Measurements from ENCODE around the gene VENTX.
"Not testable (repeated sequence)": the region's sequence is repeated elsewhere in the genome, so short reads cannot be mapped to it uniquely, and the experiment has no call there.

VENTX gene

DNA sequence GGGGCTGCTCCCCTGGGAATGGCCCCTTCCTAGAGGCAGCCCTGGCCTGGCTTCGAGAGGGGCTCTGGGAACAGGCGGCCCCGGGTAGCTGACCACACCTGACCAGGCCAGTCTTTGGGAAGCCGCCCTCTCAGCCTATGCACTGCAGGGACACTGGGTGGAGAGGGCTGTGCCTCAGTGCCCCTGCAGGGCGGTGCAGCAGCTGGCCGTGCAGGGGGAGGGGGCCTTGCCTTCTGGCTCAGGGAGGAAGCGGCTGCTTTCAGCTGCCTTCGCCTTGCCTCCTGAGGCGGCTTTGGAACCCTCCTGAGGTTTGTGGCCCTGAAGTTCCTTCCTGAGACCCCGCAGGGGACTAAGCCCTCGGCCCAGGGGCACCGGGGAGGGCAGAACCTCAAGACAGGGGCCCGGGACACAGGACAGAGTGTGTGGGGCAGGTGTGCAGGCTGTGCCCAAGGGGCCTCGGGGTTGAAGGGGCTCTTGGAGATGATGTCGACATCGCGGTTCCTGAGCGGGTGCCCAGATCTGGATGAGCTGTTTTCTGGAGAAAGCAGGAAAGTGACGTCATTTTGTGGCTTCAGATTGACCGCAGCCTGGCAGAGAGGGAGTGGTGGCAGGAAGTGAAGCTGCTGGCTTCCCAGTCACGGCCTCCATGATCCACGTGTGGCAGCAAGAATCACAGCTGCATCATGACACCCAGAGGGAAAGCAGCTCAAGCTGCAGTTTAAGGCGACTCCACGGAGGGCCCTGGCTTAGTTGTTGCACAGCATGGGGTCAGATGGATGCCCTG lies 21.4 kb downstream of the VENTX start:
- Histone ChIP-seq H3K9ac (ENCODE audit: insufficient read length) (no peak overlapping the region), H3K36me3 (ENCODE audit: insufficient read depth, low read length) (no peaks in the 10 kb centered on the region), H3K9me3 (ENCODE audit: low read depth, low read length) (no peaks in the 10 kb centered on the region), H3K27ac (0 out of 2 replicates have a peak overlapping the region, but pooled peaks have one; percentile 57), H3K4me3 (peak overlapping the region; percentile 42; the same call in 1 of the 2 replicates)
- peak; percentile 64 for DNase-seq (ENCODE audit: low read depth, low spot score)
- TF ChIP-seq EZH2 (IDR thresholded peaks at IDR 0.05) (no peak), POLR2AphosphoS5 (IDR thresholded peaks at IDR 0.05; ENCODE audit: borderline replicate concordance, low read depth, low read length) (0 out of 2 replicates have a peak, but pooled peaks have one; percentile 15), FOXP2 (optimal IDR thresholded peaks at IDR 0.05; ENCODE audit: control extremely low read depth, extremely low read length, insufficient read depth) (peak; percentile 60)

DNA sequence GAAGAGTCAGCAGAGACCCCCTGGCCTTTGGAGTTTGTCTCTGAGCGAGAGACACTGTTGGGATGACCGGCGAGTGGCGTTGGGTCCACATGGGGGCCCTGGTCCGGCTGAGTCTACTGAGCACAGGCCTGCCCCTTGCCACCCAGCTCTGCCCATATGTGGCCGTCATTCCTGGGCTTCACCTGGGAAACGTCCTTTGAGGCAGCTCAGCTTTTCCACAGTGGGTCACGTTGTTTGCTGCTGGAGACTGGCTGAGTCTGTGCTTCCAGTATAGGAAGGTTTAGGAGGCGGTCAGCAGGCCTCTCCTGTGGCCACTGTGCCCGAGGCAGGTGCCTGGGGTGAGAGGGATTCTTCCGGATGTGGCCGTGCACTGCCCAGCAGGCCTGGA lies 21.9 kb downstream of the VENTX start:
- TF ChIP-seq FOXP2 (optimal IDR thresholded peaks at IDR 0.05; ENCODE audit: control extremely low read depth, extremely low read length, insufficient read depth) (no peak), POLR2AphosphoS5 (IDR thresholded peaks at IDR 0.05; ENCODE audit: borderline replicate concordance, low read depth, low read length) (no peak), EZH2 (IDR thresholded peaks at IDR 0.05) (no peak)
- DNase-seq (ENCODE audit: low read depth, low spot score): no peak
- Histone ChIP-seq H3K36me3 (ENCODE audit: insufficient read depth, low read length) (no peaks in the 10 kb centered on the region), H3K9ac (ENCODE audit: insufficient read length) (no peak overlapping the region), H3K27ac (no peak overlapping the region), H3K9me3 (ENCODE audit: low read depth, low read length) (no peaks in the 10 kb centered on the region), H3K4me3 (no peak overlapping the region)

DNA sequence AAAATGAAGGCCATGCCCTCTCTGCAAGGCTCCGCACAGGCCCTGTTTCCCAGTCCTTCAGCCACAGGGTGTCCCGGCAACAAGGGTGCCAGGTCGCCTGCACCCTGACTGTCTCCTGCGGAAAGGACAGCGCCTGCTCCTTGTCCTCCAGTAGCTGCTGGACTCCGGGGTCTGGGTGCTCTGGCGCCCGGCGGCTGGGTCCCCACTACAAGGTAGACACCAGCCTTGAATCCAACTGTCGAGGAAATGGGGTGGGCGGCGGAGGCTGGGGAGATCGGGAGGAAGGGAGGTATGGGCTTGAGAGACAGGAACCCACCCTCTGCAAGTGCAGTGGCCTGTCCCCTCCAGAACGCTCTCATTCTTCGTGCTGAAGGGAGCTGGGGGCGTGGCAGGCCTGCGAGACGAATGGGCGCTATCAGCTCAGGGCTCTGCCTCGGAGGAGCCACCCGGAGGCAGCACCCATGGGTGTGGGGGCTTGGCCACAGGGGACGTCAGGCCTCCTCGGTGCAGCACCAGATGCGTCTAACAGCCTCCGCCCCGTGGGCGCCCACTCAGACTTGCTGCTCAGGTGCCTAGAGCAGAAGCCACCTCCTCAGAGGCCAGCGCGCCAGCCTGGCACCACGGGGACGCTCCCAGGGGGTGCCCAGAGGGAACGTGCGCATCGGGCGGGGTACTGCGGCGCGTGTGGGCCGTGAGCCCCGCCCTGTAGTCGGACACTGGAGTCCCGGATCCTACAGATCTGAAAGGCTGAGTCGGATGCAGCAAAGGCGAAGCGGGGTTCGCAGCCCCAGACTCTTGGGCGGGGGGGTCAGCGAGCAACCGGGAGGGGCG lies 23.5 kb downstream of the VENTX start:
- no peak overlapping the region for H3K27ac ChIP-seq
- no peak for DNase-seq (ENCODE audit: low read depth, low spot score)
- H3K4me3 ChIP-seq: peak overlapping the region; percentile 74
- TF ChIP-seq EZH2 (IDR thresholded peaks at IDR 0.05): no peak
- peak overlapping the region; percentile 57 for H3K9ac ChIP-seq (ENCODE audit: insufficient read length)
- no peaks in the 10 kb centered on the region for H3K9me3 ChIP-seq (ENCODE audit: low read depth, low read length)
- no peaks in the 10 kb centered on the region for H3K36me3 ChIP-seq (ENCODE audit: insufficient read depth, low read length)

DNA sequence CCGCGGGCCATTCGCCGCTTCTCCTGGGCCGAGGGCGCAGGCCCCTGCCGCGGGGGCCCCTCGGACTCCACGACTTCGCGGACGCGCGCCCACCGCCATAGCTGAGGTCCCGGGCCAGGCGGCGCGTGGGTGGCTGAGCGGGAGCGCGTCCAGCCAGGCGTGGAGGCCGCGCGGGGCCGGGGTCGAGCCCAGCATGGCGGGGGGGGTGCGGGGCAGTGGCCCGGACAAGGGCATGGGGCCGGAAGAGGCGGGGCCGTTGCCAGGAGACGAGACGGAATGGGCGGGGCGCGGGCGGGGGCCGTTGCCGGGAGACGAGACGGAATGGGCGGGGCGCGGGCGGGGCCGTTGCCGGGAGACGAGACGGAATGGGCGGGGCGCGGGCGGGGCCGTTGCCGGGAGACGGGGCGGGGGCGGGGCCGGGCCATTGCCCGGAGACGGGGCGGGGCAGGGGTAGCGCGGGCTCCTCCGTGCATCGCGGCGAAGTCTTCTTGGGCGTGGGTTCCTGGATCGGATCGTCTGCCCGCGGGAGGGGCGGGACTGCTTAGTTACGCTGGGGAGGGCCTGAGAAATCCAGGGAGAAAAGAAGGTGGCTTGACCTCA lies 24.2 kb downstream of the VENTX start:
- Histone ChIP-seq H3K27ac (no peak overlapping the region), H3K9ac (ENCODE audit: insufficient read length) (peak overlapping the region; percentile 57), H3K4me3 (peak overlapping the region; percentile 74), H3K36me3 (ENCODE audit: insufficient read depth, low read length) (no peaks in the 10 kb centered on the region), H3K9me3 (ENCODE audit: low read depth, low read length) (no peaks in the 10 kb centered on the region)
- TF ChIP-seq EZH2 (IDR thresholded peaks at IDR 0.05) (no peak), POLR2AphosphoS5 (IDR thresholded peaks at IDR 0.05; ENCODE audit: borderline replicate concordance, low read depth, low read length) (no peak), FOXP2 (optimal IDR thresholded peaks at IDR 0.05; ENCODE audit: control extremely low read depth, extremely low read length, insufficient read depth) (no peak)
- DNase-seq (ENCODE audit: low read depth, low spot score): no peak

DNA sequence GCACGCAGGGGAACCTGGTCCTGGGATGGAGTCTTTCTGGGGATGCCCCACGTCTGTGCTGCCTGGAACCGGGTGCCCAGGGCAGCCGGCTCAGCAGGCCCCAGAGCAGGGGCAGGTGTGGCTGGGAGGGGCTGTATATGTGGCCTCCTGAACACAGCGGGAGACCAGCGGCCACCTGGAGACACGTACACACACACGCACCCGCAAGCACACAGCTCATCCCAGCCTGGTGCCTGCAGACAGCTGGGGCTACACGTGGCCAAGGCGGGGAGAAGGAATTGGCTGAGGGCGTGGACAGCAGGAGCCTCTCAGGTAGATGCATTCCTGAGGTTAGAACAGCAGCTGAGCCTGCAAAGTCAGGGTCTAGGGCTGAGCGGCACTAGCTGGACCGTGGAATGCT lies 25.0 kb downstream of the VENTX start:
- Histone ChIP-seq H3K9me3 (ENCODE audit: low read depth, low read length) (no peaks in the 10 kb centered on the region), H3K36me3 (ENCODE audit: insufficient read depth, low read length) (no peaks in the 10 kb centered on the region), H3K27ac (no peak overlapping the region), H3K9ac (ENCODE audit: insufficient read length) (no peak overlapping the region), H3K4me3 (no peak overlapping the region)
- DNase-seq (ENCODE audit: low read depth, low spot score): no peak
- TF ChIP-seq FOXP2 (optimal IDR thresholded peaks at IDR 0.05; ENCODE audit: control extremely low read depth, extremely low read length, insufficient read depth) (no peak), POLR2AphosphoS5 (IDR thresholded peaks at IDR 0.05; ENCODE audit: borderline replicate concordance, low read depth, low read length) (no peak), EZH2 (IDR thresholded peaks at IDR 0.05) (no peak)

DNA sequence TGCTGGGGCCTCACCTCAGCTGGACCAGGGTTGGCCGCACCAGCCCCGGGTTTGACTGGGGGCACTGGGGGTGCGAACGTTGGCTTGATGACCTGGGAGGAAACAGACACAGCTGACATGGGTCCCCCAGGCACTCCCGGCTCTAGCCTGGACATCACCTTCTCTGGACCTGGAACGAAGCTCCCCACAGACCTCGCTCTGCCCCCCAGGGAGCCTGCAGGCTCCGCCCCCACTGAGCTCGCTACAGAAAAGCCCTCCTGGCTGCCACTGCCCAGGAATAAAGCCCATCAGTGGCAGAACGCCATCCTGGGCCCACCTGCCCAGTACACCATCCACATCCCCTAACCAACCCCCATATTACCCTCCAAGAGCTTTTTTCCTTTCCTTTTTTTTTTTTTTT lies 26.0 kb downstream of the VENTX start:
- Histone ChIP-seq H3K9ac (ENCODE audit: insufficient read length) (no peak overlapping the region), H3K27ac (no peak overlapping the region), H3K36me3 (ENCODE audit: insufficient read depth, low read length) (no peaks in the 10 kb centered on the region), H3K9me3 (ENCODE audit: low read depth, low read length) (no peaks in the 10 kb centered on the region), H3K4me3 (no peak overlapping the region)
- TF ChIP-seq FOXP2 (optimal IDR thresholded peaks at IDR 0.05; ENCODE audit: control extremely low read depth, extremely low read length, insufficient read depth): no peak
- TF ChIP-seq EZH2 (IDR thresholded peaks at IDR 0.05): no peak
- TF ChIP-seq POLR2AphosphoS5 (IDR thresholded peaks at IDR 0.05; ENCODE audit: borderline replicate concordance, low read depth, low read length): no peak
- no peak for DNase-seq (ENCODE audit: low read depth, low spot score)

DNA sequence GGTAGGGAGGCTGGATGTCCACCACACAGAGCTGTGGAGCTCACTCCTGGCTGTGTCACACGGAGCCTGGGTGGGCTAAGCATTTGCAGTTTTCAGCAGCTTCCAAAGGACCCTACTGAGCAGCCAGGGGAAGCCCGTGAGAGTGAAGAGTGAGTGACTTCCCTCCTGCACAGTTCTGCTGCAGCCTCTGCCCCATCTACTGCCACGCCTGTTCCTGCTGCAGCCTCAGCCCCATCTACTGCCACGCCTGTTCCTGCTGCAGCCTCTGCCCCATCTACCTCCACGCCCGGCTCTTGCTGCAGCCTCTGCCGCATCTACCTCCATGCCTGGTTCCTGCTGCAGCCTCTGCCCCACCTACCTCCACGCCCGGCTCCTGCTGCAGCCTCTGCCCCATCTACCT lies 26.8 kb downstream of the VENTX start:
- no peaks in the 10 kb centered on the region for H3K9me3 ChIP-seq (ENCODE audit: low read depth, low read length)
- no peak overlapping the region for H3K4me3 ChIP-seq
- H3K27ac ChIP-seq: no peak overlapping the region
- DNase-seq (ENCODE audit: low read depth, low spot score): no peak
- no peak overlapping the region for H3K9ac ChIP-seq (ENCODE audit: insufficient read length)
- TF ChIP-seq EZH2 (IDR thresholded peaks at IDR 0.05) (no peak), FOXP2 (optimal IDR thresholded peaks at IDR 0.05; ENCODE audit: control extremely low read depth, extremely low read length, insufficient read depth) (no peak), POLR2AphosphoS5 (IDR thresholded peaks at IDR 0.05; ENCODE audit: borderline replicate concordance, low read depth, low read length) (no peak)
- no peaks in the 10 kb centered on the region for H3K36me3 ChIP-seq (ENCODE audit: insufficient read depth, low read length)

DNA sequence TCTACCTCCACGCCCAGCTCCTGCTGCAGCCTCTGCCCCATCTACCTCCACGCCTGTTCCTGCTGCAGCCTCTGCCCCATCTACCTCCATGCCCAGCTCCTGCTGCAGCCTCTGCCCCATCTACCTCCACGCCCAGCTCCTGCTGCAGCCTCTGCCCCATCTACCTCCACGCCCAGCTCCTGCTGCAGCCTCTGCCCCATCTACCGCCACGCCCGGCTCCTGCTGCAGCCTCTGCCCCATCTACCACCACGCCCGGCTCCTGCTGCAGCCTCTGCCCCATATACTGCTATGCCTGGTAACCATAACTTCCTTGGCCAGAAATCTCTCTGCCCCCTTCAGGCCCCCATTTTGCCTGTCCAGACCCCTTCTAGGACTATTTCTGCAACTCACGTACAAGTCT lies 27.4 kb downstream of the VENTX start:
- not testable (repeated sequence) for DNase-seq (ENCODE audit: low read depth, low spot score); H3K9me3 ChIP-seq (ENCODE audit: low read depth, low read length); H3K9ac ChIP-seq (ENCODE audit: insufficient read length); H3K4me3 ChIP-seq; H3K36me3 ChIP-seq (ENCODE audit: insufficient read depth, low read length); H3K27ac ChIP-seq

Data from SK-N-MC (cell line).